Measurements from ENCODE around the gene NF2.
A peak's percentile ranks its signal among the peaks of the same experiment; 100 is the strongest.

Gene NF2

GRCh38 chr22:29705651-29706050, 102.2 kb downstream of the NF2 start:
- in situ Hi-C loops (cut with HindIII; ENCODE audit: low pct_unique_long_range_greater_than_20kb, low sequenced_read_pairs): no loop called here
- DNase-seq (ENCODE audit: low read depth in 1 of 2, low spot score in 1 of 2): no peak

GRCh38 chr22:29706486-29706885, 103.1 kb downstream of the NF2 start:
- no peak for TF ChIP-seq JUND (IDR thresholded peaks at IDR 0.05; ENCODE audit: low read depth)
- no peak for DNase-seq (ENCODE audit: low read depth in 1 of 2, low spot score in 1 of 2)
- in situ Hi-C loops (cut with HindIII; ENCODE audit: low pct_unique_long_range_greater_than_20kb, low sequenced_read_pairs): no loop called here

More at GRCh38 chr22:29705651-29706050, 102.2 kb downstream of the NF2 start:
- TF ChIP-seq JUND (IDR thresholded peaks at IDR 0.05; ENCODE audit: low read depth): no peak

DNA sequence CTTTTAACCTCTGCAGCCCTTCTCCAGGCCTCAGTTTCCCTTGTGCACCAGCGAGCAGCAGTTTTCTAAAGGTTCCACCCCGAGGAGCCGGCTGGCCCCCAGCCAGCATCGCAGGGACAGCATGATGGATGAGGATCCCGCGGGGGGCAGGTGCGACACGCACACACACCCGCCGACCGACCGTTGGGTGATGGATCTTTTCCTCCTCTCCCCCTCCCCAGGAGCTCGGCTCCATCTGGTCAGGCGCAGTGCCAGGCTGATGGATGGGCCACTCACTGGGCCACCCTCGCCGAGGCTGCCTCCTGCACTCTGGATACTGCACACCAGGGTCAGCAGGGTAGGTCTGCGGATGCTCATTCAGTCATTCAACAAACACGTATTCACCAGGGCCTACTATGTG, 103.6 kb downstream of the NF2 start:
- in situ Hi-C loops (cut with HindIII; ENCODE audit: low pct_unique_long_range_greater_than_20kb, low sequenced_read_pairs): no loop called here
- DNase-seq (ENCODE audit: low read depth in 1 of 2, low spot score in 1 of 2): no peak
- TF ChIP-seq JUND (IDR thresholded peaks at IDR 0.05; ENCODE audit: low read depth): no peak

DNA sequence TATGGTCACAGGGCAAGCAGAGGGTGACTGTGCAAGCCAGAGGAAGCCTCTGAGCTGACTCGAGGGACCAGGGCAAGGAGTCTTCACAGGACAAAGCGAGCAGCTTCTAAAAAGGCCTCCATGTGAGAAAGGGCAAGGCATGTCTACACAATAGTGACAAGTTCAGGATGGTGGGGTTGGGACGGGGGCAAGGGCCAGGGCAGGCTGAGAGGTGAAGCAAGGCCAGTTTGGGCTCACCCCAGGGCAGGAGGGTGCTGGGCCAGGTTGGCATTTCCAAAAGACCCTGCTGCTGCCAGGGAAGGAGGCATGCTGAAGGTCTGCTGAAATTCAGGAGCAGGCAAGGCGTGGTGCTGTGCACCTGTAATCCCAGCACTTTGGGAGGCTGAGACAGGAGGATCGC, 104.0 kb downstream of the NF2 start:
- no peak for TF ChIP-seq JUND (IDR thresholded peaks at IDR 0.05; ENCODE audit: low read depth)
- no peak for DNase-seq (ENCODE audit: low read depth in 1 of 2, low spot score in 1 of 2)
- in situ Hi-C loops (cut with HindIII; ENCODE audit: low pct_unique_long_range_greater_than_20kb, low sequenced_read_pairs): no loop called here

DNA sequence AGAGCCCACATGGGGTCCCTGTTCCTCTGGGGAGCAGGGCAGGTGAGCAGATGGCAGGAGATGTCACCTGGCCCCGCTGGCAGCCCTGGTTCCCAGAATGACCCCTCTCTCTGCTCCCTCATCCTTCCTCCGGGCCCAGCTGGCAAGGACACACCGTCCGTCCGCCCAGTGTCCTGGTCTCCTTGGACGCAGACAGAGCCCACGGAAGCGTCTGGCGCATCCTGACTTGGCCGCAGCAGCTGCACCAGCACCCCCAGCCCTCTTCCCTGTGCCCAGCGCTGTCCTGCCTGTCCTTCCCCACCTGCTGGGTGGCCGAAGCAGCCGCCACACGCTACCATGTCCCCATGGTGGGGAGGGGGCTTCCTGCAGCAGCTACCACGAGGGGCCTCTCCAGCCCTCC, 106.8 kb downstream of the NF2 start:
- in situ Hi-C loops (cut with HindIII; ENCODE audit: low pct_unique_long_range_greater_than_20kb, low sequenced_read_pairs): no loop called here
- no peak for TF ChIP-seq JUND (IDR thresholded peaks at IDR 0.05; ENCODE audit: low read depth)
- no peak for DNase-seq (ENCODE audit: low read depth in 1 of 2, low spot score in 1 of 2)

- peak in 1 of 2 experiments; percentile 62 for DNase-seq (ENCODE audit: low read depth in 1 of 2, low spot score in 1 of 2)
Measured at GRCh38 chr22:29710922-29711593, 107.6 kb downstream of the NF2 start.

GRCh38 chr22:29712119-29712518, 108.7 kb downstream of the NF2 start:
- in situ Hi-C loops (cut with HindIII; ENCODE audit: low pct_unique_long_range_greater_than_20kb, low sequenced_read_pairs): no loop called here
- DNase-seq (ENCODE audit: low read depth in 1 of 2, low spot score in 1 of 2): no peak

More at GRCh38 chr22:29710922-29711593, 107.6 kb downstream of the NF2 start:
- no peak for TF ChIP-seq JUND (IDR thresholded peaks at IDR 0.05; ENCODE audit: low read depth)
- in situ Hi-C loops (cut with HindIII; ENCODE audit: low pct_unique_long_range_greater_than_20kb, low sequenced_read_pairs): no loop called here

DNA sequence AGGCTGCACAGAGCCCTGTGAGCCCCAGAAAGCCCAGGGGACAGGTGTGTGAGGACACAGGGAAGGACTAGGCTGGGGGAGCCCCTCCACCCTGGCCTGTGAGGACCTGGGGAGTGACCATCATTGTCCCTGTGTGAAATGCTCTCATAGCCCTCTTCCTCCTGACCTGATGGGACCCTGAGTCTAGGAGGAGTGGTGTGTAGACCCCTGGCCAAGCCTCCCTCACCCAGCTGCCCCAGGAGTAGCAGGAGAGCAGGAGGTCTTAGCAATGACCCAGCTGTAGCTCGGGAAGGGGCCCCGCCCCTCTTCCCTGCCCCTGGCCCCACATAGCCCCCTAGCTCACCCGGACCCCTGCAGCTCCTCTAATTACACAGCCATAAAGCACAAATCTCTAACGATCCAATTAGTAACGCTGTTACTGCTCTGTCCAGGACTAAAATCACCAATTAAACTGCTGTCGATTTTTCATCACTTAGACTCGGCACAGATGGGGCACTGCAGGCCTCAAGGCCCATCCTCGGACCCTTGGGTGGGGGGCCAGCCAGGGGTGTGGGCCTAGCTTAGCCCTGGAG, 109.8 kb downstream of the NF2 start:
- DNase-seq (ENCODE audit: low read depth in 1 of 2, low spot score in 1 of 2): no peak
- no peak for TF ChIP-seq JUND (IDR thresholded peaks at IDR 0.05; ENCODE audit: low read depth)
- in situ Hi-C loops (cut with HindIII; ENCODE audit: low pct_unique_long_range_greater_than_20kb, low sequenced_read_pairs): no loop called here

More at GRCh38 chr22:29712119-29712518, 108.7 kb downstream of the NF2 start:
- TF ChIP-seq JUND (IDR thresholded peaks at IDR 0.05; ENCODE audit: low read depth): no peak

GRCh38 chr22:29715240-29715639, 111.8 kb downstream of the NF2 start:
- DNase-seq (ENCODE audit: low read depth in 1 of 2, low spot score in 1 of 2): no peak
- no peak for TF ChIP-seq JUND (IDR thresholded peaks at IDR 0.05; ENCODE audit: low read depth)
- in situ Hi-C loops (cut with HindIII; ENCODE audit: low pct_unique_long_range_greater_than_20kb, low sequenced_read_pairs): no loop called here

- TF ChIP-seq JUND (IDR thresholded peaks at IDR 0.05; ENCODE audit: low read depth): no peak
- DNase-seq (ENCODE audit: low read depth in 1 of 2, low spot score in 1 of 2): no peak
- in situ Hi-C loops (cut with HindIII; ENCODE audit: low pct_unique_long_range_greater_than_20kb, low sequenced_read_pairs): no loop called here
Measured at GRCh38 chr22:29715705-29716104, 112.3 kb downstream of the NF2 start.

DNA sequence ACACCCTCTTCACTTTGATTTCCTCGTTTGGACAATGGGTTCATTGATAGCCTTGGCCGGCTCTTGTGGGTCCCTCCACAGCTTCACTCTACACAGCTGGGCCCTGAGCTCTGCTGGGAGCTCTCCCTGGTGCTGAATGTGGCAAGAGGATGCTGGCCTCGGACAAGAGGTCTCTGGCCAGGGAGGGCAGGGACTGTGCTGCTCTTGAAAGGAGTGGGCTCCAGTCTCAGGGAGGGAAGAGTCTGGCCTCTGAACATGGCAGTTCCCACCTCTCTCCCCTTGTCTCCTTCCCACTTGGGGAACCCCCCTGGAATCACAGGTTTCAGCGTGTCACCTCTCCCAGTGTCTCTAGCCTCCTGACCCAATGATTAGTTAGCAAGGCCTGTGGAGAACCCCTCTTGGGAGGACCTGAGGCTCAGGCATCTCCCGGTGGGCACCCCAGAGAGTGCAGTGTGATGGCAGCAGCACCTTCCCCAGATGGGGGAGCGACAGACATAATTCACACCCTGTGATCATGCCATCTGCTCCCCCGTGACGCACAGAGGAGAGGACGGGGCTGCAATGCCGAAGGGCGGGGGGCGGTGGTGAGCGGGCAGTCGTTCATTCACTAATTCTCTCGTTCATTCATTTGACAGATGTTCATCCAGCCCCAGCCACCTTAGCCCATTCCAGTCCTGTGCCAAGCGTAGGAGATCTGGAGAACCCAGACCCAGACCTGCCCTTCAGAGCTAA, 113.5 kb downstream of the NF2 start:
- TF ChIP-seq JUND (IDR thresholded peaks at IDR 0.05; ENCODE audit: low read depth): no peak
- in situ Hi-C loops (cut with HindIII; ENCODE audit: low pct_unique_long_range_greater_than_20kb, low sequenced_read_pairs): no loop called here
- peak; percentile 64 to 81 for DNase-seq (ENCODE audit: low read depth in 1 of 2, low spot score in 1 of 2)

DNA sequence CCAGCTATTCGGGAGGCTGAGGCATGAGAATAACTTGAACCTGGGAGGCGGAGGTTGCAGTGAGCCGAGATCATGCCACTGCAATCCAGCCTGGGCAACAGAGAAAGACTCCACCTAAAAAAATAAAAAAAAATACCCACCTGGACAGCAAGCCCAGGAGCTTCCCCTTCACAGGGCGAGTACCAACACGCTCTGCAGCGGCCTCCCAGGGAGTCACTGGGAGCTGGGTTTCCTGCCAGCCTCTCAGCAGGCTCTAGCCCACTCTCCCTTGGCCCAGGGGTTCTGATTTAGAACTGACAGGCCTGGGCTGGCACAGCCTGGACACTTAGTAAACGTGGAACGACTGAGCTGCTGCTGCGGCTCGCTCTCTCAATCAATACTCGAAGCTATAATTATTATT, 114.4 kb downstream of the NF2 start:
- TF ChIP-seq JUND (IDR thresholded peaks at IDR 0.05; ENCODE audit: low read depth): no peak
- DNase-seq (ENCODE audit: low read depth in 1 of 2, low spot score in 1 of 2): no peak
- in situ Hi-C loops (cut with HindIII; ENCODE audit: low pct_unique_long_range_greater_than_20kb, low sequenced_read_pairs): no loop called here
